Activated CD8-positive, alpha-beta memory T cell treated with anti-CD3 and anti-CD28 coated beads for 36 hours (primary cell): ENCODE measurements around the gene SPAG16. TPM values are rescaled to one million over a fixed set of nuclear protein-coding genes. Genes with fewer than 3 reads are reported as not detected.

Experiments used
- CTCF ChIA-PET: fragments of 350-600 bp; sonication (Branson Sonifier 250); formaldehyde crosslinking; loops from one replicate; lab custom pipeline; 2021; ENCODE audit warnings: antibody characterized with exemption; lab: Charles Lee
- POLR2A ChIA-PET: fragments of 350-600 bp; sonication (Branson Sonifier 250); formaldehyde crosslinking; loops from one replicate; lab custom pipeline; 2021; ENCODE audit warnings: antibody characterized with exemption; lab: Charles Lee
- total RNA-seq, 2 experiments: library from RNA; stranded (reverse); gene quantifications; one replicate each; pipeline ENCODE4 v1.2.3, GENCODE V29; 2021

SPAG16 gene
- total RNA-seq: 10 to 100 TPM in 1 of 2 experiments, 1 to 10 TPM in 1; 7.0 to 10.3 TPM

GRCh38 chr2:213284105-213285090, at the start of gene SPAG16:
Gene SPAG16 (plus strand): TSS chr2:213284464.
- ChIA-PET POLR2A (no interaction called here), CTCF (no interaction called here)

GRCh38 chr2:213234641-213235040, 49.6 kb upstream of the SPAG16 start:
- CTCF ChIA-PET: no interaction called here
- POLR2A ChIA-PET: no interaction called here

DNA sequence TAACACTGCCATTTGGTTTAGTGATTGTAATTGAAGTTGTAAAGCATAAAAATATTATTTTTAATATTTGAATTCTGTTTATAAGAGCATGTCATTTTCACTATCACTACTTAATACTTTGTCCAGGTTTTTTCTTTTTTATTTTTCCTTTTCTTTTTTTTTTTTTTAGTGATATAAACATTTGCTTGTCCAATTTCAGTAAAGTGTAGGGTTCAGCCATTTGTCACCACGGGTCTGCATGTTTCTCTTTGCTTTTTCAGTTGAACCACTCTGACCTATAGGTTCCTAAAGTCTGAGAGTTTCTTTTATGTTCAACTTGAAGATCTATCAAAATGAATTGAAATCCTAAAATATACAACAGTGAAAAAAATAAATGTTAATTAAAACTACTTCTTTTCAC, 48.5 kb upstream of the SPAG16 start:
- POLR2A ChIA-PET: no interaction called here
- CTCF ChIA-PET: no interaction called here

DNA sequence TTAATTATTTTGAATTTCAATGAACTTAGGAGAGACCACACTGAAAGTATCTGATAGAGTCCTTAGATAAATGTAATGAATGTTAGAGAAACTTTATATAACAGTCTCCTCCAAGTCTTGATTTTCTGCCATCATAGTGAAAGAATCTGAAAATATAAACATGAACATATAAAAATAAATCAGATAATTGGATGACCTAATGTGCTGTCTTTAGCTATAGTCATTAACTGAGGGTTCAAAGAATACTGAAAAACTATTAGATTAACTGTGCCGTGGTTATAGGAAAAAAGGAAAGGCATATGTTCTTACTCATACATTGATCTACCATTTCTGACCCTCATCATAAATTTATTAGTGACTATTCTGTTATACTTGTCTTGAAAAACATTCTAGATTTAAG, 47.0 kb upstream of the SPAG16 start:
- POLR2A ChIA-PET: no interaction called here
- CTCF ChIA-PET: no interaction called here

DNA sequence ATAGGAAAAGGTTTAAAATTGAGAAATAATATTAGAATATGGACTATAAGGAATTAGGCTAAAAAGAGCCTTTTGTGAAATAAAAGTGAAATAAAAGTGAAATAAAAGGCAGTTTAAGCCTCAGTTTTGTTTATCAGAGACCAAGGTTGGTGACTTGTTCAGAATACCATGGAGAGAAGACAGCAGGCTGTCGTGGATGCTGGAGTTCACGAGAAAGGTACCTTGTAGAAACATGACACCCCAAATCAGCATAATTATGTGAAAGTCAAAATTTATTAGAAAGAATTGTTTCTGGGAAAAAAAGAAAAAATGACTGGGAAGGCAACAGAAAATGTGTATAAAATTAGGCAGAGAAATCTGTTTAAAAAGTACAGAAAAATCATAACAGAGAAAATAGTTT, 46.5 kb upstream of the SPAG16 start:
- POLR2A ChIA-PET: no interaction called here
- CTCF ChIA-PET: no interaction called here

DNA sequence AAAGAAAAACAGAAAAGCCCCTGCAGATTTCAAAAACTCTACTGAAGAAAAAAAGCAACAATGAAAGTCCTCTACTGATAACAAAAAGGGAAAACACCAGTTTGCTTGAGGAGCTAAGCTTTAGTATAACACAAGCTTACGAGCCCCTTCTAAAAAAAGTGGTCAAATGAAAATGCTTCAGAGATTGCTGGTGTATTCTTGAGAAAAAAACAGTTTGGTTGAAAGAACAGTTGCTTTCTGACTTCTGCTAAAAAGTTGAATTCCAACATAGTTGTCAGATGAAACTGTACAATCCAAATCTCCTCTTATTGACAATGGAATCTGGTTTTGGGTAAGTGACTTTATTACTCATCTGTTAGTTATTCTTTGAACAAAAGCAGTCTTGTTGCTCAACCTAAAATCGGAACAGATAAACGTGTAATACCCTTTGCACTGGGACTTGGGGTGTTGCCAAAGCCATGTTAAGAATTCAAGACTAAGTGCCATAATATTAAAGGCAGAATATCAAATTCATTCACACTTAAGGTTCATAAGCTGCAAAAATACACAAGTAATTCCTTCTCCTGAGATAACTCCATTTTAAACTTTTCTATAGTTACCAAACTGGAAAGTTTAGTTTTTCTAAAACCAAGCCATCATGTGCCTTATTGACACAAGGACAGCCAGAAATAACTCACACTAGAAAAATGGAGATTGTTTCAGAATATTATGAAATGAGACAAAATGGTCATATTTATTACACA, 45.3 kb upstream of the SPAG16 start:
- POLR2A ChIA-PET: no interaction called here
- CTCF ChIA-PET: no interaction called here

DNA sequence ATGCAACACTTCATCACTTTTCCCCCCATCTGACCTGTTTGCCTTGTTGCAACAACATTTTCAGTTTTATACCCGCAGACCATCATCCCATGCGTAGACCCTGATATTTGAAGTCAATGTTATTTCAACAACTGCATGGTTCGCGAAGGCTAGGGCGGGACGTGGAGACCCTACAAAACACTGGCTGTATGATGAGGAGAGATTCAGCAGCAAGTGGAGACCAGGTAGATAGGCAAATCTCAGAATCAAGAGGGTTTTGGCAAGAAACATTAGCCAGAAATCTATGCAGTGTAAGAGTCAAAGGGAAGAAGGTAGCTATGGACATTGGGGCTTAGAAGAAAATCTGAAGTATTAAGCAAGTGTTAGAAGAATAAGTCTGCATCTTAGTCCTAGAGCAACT, 42.4 kb upstream of the SPAG16 start:
- ChIA-PET CTCF (no interaction called here), POLR2A (no interaction called here)

GRCh38 chr2:213242653-213243052, 41.6 kb upstream of the SPAG16 start:
- ChIA-PET POLR2A (no interaction called here), CTCF (no interaction called here)

DNA sequence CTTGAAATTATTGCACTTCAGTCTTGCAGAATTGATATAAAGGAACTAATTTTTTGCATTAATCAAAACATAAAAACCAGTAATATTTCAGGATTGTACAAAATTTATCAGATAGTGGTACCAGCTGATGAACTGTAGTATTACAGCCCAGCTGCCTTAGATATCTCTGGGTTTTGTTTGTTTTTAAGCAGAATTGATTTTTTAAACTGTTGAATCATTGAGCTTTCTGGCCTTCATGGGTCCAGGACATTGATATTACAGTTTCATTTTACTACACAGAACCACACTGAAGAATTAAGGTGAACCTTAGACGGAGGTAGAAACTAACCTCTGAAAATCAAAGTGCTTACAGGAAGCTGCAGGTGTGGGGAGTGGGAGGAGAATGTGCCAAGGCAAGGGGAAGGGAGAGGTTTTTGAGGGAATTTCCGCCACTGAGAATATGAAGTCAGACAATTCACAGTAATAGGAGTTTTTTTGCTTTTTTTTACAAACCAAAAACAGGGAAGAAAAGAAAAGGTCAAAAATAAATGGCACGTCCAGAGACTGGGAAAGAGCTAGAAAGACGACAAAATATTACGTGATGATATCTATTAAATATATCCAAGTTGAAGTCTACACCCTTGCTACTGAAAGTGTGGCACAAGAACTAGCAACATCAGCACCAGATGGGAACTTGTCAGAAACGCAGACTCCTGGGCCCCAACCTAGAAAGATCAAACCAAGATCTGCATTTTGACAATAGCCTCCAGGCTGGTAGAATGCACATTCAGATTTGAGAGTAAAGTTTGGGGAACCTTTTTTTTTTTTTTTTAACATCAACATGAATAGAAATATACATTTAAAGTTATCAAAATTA, 40.8 kb upstream of the SPAG16 start:
- ChIA-PET POLR2A (no interaction called here), CTCF (no interaction called here)

DNA sequence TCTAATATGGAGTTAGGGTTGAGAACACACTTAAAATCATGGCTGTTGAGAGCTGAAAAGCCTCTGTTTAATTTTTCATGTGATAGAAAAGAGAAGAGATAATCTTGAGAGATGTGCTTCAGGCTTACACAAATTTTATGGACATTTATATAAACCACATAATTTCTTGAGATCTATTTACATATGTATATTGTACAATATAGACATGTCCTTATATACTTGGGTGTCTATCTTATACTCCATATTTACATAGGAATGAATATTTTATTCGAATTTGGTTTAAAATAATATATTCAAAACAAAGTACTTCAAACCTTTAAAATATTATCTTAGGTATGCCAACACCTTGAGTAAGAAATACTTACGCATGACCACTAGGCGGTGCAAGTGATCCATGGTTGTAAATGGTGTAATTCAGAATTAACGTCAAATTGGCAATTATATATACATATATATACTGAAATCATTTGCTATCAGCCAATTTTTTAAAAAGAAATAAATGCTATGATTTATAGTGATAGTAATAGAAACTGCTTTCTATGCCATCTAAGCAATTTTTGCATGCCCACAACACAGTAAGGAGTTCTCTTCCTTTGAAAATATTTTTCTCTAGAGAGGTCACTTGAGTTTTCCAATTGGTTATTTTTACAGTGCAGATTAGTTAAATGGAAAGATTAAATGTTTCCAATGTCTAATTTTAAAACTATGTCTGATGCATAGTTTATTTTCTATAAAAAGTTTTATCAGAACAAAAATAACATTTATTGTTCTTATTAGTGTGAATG, 37.6 kb upstream of the SPAG16 start:
- ChIA-PET POLR2A (no interaction called here), CTCF (interaction anchor here (0.7 to 1.0 kb wide), 2 partner anchors 9 to 332 kb away, joined by 4 read pairs; no protein-coding TSS in a partner anchor)

- ChIA-PET CTCF (interaction anchor here (0.7 to 1.0 kb wide), 2 partner anchors 8 to 1935 kb away, joined by 3 to 4 read pairs; no protein-coding TSS in a partner anchor), POLR2A (no interaction called here)
Measured at GRCh38 chr2:213247566-213247965, 36.7 kb upstream of the SPAG16 start.

DNA sequence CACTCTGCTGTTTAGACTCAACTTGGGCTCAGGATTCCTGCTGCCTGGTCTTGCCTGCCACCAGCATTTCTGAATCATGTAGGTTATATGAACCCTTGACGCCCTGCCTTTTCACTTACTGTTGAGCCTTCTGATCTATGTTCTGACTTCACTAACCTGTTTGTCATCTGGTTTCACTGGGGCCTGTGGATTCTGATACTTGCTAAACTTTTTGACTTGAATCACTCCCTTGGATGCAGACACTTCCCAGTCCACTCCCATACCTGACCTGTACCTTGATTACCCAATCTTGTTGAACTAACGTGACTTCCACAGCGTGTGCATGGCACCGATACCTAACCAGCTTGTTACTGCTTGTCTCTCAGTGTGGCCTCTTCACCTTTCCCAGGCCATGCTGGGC, 35.6 kb upstream of the SPAG16 start:
- ChIA-PET CTCF (no interaction called here), POLR2A (no interaction called here)

DNA sequence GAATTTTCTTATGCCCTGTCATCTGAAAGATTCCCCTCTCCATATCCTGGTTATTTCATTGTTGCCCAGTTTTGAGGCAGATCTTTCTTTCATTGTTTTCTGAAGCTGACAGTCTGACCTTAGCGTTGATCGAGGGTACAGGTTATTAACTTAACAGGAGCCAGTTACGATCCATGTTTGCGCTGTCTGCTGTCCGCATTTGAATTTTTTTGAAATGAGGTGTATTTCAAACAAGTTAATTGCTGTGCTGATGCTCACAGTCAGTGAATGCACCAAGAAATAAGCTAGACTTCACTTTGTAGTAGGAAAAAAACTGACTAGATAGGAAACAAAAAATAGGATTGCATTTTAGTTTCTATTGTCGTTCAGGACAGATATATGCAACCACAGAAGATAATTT, 34.8 kb upstream of the SPAG16 start:
- ChIA-PET CTCF (no interaction called here), POLR2A (no interaction called here)

DNA sequence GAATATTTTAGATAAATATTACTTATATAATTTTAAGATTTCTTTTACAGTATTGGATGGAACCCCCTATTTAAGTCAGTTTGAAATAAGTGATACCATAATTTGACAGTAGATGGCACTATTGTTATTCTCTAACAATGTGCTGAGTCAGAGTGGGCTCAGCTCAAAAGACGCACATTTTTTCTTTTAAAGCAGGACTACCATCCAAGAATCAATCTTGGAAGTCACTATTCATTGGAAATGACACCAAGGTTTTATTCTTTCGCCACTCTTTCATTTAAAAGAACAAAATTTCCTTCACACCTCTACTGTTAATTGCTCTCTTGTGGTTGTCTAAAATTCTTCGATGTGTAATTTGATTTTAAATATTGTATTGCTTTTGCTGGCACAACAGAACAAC, 32.6 kb upstream of the SPAG16 start:
- ChIA-PET CTCF (no interaction called here), POLR2A (no interaction called here)

- CTCF ChIA-PET: no interaction called here
- POLR2A ChIA-PET: no interaction called here
Measured at GRCh38 chr2:213252206-213252605, 32.1 kb upstream of the SPAG16 start.

GRCh38 chr2:213253162-213253561, 31.1 kb upstream of the SPAG16 start:
- POLR2A ChIA-PET: no interaction called here
- CTCF ChIA-PET: no interaction called here

DNA sequence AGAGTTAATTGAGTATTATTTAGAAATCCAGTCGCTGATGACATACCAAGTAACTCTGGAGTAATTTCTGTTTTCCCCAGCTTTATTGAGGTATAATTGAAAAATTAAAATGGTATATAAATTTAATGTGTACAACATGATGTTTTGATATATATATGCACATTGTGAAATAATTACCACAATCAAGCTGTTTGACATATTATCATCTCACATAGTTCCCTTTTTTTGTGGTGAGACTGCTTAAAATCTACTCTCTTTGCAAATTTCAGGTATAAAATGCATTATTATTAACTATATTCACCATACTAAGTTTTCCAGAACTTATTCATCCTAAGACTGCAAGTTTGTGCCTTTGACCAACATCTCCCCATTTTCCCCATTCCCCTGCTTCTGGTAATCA, 25.0 kb upstream of the SPAG16 start:
- ChIA-PET POLR2A (no interaction called here), CTCF (no interaction called here)

DNA sequence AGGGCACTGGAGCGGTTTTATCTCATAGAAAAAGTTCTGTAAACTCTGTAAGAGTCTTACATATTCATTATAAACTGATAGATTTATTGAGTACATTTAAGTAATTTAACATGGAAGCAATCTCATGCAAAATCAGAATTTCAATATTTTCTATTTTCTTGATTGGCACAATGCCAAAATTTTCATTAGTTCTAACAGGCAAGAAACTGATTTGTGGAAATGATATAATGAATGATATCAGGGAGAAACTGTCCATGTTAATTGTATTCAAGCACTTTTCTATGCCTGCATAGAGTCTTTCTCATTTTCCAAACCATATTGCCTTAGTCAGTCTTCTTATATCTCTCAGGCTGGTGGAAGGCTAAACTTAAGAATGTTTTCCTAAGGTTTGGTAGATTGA, 23.0 kb upstream of the SPAG16 start:
- CTCF ChIA-PET: no interaction called here
- POLR2A ChIA-PET: no interaction called here

DNA sequence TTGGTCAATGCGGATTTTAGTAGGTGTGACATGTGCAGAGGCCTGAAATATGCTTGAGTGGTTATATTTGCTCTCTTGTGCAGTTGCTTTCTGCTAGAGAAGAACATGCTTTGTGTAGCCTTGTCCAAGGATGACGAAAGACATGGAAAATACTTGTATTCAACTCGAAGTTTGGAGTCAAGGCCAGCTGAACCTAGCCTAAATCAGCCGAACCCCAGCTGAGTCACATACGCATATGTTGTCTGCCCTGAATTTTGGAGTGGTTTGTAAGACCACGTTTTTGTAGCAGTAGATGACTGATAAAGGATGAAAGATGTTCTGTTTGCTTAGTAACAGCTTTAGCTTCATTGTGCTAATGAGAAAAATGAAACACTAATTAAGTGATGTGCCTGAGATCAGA, 22.5 kb upstream of the SPAG16 start:
- CTCF ChIA-PET: no interaction called here

More for the DNA sequence above, 22.5 kb upstream of the SPAG16 start:
- POLR2A ChIA-PET: no interaction called here
